PC-3 (cell line): Measurements from ENCODE around the gene GSK3B.

Experiments used
- EZH2phosphoT487 ChIP-seq: fragments of 300-600 bp; sonication (generic); IDR thresholded peaks from 2 replicates; pipeline ENCODE4 v1.6.1; 2018; ENCODE audit warnings: mild to moderate bottlenecking, antibody characterized with exemption, low read length, borderline replicate concordance
- TF ChIP-seq, protein P1 (sequence below): fragments of 300-600 bp; sonication (generic); conservative IDR thresholded peaks from 2 replicates; pipeline ENCODE4 v1.5.1; 2017; ENCODE audit warnings: antibody characterized with exemption, low read depth, mild to moderate bottlenecking, low read length

DNA sequence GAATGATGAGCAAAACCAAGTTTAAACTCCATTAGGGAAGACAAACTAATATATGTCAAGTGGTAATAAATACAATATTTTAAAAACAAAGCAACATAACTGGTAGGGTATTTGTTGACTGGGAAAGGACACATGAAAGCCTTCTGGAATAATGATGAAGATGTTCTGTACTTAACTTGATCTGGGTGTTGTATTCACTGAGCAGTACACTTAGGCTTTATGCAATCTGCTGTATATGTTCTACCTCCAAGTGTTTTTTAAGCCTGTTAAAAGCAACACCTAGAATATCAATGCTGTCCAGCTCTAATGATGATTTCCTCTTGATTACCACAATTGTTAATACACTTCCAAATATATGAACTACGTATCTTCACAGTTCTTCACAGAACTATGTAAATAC lies 46.6 kb downstream of the GSK3B start:
- TF ChIP-seq EZH2phosphoT487, result no peak
- TF ChIP-seq, protein P1, sequence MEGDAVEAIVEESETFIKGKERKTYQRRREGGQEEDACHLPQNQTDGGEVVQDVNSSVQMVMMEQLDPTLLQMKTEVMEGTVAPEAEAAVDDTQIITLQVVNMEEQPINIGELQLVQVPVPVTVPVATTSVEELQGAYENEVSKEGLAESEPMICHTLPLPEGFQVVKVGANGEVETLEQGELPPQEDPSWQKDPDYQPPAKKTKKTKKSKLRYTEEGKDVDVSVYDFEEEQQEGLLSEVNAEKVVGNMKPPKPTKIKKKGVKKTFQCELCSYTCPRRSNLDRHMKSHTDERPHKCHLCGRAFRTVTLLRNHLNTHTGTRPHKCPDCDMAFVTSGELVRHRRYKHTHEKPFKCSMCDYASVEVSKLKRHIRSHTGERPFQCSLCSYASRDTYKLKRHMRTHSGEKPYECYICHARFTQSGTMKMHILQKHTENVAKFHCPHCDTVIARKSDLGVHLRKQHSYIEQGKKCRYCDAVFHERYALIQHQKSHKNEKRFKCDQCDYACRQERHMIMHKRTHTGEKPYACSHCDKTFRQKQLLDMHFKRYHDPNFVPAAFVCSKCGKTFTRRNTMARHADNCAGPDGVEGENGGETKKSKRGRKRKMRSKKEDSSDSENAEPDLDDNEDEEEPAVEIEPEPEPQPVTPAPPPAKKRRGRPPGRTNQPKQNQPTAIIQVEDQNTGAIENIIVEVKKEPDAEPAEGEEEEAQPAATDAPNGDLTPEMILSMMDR, result no peak
